ENCODE results near the gene PPARA. TPM values are rescaled to one million over a fixed set of nuclear protein-coding genes. Genes with fewer than 3 reads are reported as not detected.

PPARA gene
- total RNA-seq, 1 donor from 2014 or later = 9.3 TPM

DNA sequence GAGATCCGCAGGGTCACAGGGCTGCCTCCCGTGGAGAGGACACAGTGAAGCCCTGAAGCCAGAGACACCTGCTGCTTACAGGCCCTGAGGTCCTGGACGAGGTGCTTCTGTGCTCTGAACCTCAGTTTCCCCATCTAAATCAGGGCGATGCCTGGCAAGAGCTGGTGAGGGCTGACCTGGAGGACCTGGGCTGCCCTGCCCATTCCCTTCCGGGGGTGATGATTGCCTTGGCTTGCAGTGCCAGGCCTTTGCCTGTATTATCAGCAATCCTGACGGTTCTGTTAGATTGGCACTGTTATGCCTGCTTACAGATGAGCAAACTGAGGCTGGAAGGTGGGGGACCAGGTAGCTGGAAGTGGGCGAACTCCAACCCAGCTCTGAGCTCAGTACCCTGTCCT lies 138.5 kb downstream of the PPARA start:
- Histone ChIP-seq H3K27me3 (ENCODE audit: control insufficient read depth, insufficient read depth, low read length) (no peaks in the 10 kb centered on the region), H3K36me3 (ENCODE audit: control insufficient read depth, insufficient read depth, low read length) (peaks cover 5% of the 10 kb centered on the region), H3K4me3 (ENCODE audit: low read depth, low read length) (no peak overlapping the region)
- TF ChIP-seq, protein P1, sequence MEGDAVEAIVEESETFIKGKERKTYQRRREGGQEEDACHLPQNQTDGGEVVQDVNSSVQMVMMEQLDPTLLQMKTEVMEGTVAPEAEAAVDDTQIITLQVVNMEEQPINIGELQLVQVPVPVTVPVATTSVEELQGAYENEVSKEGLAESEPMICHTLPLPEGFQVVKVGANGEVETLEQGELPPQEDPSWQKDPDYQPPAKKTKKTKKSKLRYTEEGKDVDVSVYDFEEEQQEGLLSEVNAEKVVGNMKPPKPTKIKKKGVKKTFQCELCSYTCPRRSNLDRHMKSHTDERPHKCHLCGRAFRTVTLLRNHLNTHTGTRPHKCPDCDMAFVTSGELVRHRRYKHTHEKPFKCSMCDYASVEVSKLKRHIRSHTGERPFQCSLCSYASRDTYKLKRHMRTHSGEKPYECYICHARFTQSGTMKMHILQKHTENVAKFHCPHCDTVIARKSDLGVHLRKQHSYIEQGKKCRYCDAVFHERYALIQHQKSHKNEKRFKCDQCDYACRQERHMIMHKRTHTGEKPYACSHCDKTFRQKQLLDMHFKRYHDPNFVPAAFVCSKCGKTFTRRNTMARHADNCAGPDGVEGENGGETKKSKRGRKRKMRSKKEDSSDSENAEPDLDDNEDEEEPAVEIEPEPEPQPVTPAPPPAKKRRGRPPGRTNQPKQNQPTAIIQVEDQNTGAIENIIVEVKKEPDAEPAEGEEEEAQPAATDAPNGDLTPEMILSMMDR (IDR thresholded peaks at IDR 0.05; ENCODE audit: insufficient read depth, low read length, poor library complexity, severe bottlenecking) = no peak
- DNase-seq (ENCODE audit: low read depth) = no peak

DNA sequence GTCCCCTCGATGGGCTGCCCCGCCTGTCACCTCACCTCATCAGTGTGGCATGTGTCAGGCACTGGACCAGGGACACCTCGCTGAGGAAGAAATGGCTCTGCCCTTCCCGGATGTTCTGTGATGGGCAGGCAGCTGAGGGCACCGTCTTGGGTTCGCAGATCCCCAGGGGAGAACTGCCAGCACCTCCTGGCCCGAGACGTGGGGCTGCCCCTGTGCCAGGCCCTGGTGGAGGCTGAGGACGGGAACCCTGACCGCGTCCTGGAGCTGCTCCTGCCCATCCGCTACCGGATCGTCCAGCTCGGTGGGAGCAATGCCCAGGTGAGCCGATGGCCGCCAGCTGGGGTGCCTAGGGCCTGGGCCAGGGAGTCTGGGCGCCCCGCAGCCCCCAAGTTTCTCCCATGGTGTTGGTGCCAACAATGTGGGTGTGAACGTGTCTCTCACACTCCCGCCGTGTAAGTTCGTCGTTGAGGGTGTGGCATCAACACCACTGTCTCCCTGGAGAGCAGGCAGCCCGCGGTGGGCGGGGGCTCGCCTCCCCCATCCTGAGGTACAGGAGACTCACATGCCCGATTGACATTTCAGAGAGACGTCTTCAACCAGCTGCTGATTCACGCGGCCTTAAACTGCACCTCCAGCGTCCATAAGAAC lies 139.0 kb downstream of the PPARA start:
- peaks cover 5% of the 10 kb centered on the region for H3K36me3 ChIP-seq (ENCODE audit: control insufficient read depth, insufficient read depth, low read length)
- no peak for DNase-seq (ENCODE audit: low read depth)
- H3K27me3 ChIP-seq (ENCODE audit: control insufficient read depth, insufficient read depth, low read length) = no peaks in the 10 kb centered on the region
- H3K4me3 ChIP-seq (ENCODE audit: low read depth, low read length) = no peak overlapping the region
- TF ChIP-seq, protein P1 (IDR thresholded peaks at IDR 0.05; ENCODE audit: insufficient read depth, low read length, poor library complexity, severe bottlenecking) = no peak

DNA sequence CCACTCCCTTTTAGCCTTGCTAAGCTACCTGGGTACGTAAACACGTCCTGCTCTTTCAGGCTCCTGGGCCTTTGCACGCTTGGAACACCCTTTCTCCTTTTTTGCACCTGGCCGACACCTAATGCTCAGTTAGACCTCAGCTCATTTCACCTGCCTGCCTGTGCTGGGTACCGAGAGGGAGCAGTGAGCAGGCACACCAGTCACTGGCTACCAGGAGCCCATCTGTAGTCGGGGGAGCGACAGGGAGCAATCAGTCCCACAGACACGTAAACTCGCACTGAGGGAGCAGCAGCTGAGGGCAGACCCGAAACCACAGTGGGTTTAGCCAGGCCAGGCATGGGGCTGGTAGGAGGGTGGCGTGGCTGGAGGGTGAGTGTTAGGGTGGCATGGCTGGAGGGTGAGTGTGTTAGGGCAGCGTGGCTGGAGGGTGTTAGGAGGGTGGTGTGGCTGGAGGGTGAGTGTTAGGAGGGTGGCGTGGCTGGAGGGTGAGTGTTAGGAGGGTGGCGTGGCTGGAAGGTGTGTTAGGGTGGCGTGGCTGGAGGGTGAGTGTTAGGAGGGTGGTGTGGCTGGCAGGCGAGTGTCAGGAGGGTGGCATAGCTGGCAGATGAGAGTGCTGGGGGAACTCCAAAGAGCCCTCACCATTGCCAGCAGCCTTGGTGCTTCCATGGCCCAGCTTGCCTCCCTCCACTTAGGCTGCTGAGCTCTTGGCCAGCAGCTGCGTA lies 140.0 kb downstream of the PPARA start:
- Histone ChIP-seq H3K4me3 (ENCODE audit: low read depth, low read length) (no peak overlapping the region), H3K27me3 (ENCODE audit: control insufficient read depth, insufficient read depth, low read length) (no peaks in the 10 kb centered on the region), H3K36me3 (ENCODE audit: control insufficient read depth, insufficient read depth, low read length) (peaks cover 5% of the 10 kb centered on the region)
- TF ChIP-seq, protein P1 (IDR thresholded peaks at IDR 0.05; ENCODE audit: insufficient read depth, low read length, poor library complexity, severe bottlenecking) = no peak
- DNase-seq (ENCODE audit: low read depth) = no peak

DNA sequence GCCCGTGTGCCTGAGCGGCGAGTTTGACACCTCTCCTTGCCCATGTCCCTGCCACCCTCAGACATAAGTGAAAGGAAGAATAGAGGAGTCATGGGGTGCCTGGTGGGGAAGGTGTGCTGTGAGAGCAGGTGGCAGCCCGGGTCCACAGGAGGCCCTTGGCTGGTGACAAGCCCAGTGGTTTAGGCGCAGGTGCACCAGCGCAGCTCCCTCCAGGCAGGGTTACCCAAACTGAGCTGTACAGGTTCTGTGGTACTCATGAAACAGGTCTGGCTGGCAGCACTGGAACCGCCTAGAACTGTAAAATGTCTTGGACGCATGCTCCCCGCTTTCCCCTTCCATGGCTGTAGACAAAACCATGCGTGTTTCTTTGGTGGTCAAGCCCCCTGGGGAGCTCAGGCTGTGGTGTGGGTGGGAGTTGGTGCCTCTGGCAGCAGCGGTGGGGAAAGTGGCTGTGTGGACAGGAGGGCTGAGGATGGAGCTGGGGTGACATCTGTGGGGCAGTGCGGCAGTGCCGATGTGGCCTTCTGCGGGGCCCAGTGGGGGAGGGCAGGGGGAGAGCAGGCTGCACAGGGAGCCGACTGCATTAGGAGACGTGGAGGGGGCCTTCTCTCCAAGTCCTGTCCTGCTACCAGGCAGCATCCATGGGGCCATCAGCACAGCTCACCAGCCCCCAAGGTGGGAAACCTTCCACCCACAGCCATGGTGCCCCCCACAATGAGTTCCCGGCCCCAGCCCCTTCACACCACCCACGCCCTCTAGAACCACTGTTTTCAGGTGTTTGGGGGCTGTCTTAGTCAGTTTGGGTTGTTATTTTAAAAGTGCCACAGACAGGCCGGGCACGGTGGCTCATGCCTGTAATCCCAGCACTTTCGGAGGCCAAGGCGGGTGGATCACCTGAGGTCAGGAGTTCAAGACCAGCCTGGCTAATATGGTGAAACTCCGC lies 140.8 kb downstream of the PPARA start:
- no peak for DNase-seq (ENCODE audit: low read depth)
- H3K27me3 ChIP-seq (ENCODE audit: control insufficient read depth, insufficient read depth, low read length) = no peaks in the 10 kb centered on the region
- H3K36me3 ChIP-seq (ENCODE audit: control insufficient read depth, insufficient read depth, low read length) = peaks cover 5% of the 10 kb centered on the region
- H3K4me3 ChIP-seq (ENCODE audit: low read depth, low read length) = no peak overlapping the region
- TF ChIP-seq, protein P1 (IDR thresholded peaks at IDR 0.05; ENCODE audit: insufficient read depth, low read length, poor library complexity, severe bottlenecking) = no peak

DNA sequence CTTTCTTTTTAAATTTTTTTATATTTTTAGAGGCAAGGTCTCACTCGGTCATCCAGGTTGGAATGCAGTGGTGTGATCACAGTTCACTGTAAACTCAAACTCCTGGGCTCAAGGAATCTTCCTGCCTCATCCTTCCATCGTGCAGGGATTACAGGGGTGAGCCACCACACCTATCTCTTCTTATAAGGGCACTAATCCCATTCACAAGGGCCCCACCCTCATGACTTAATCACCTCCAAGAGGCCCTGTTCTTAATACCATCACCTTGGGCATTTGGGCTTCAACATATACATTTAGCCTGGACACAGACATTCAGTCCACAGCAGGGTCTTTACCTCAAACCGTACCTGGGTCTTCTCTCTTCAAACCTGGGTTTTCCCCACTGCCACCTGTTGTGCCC lies 141.8 kb downstream of the PPARA start:
- TF ChIP-seq, protein P1 (IDR thresholded peaks at IDR 0.05; ENCODE audit: insufficient read depth, low read length, poor library complexity, severe bottlenecking) = no peak
- Histone ChIP-seq H3K4me3 (ENCODE audit: low read depth, low read length) (no peak overlapping the region), H3K36me3 (ENCODE audit: control insufficient read depth, insufficient read depth, low read length) (no peaks in the 10 kb centered on the region), H3K27me3 (ENCODE audit: control insufficient read depth, insufficient read depth, low read length) (no peaks in the 10 kb centered on the region)
- DNase-seq (ENCODE audit: low read depth) = no peak

Measured in kidney epithelial cell (primary cell).